Measurements from ENCODE around the gene CUL3.

DNA sequence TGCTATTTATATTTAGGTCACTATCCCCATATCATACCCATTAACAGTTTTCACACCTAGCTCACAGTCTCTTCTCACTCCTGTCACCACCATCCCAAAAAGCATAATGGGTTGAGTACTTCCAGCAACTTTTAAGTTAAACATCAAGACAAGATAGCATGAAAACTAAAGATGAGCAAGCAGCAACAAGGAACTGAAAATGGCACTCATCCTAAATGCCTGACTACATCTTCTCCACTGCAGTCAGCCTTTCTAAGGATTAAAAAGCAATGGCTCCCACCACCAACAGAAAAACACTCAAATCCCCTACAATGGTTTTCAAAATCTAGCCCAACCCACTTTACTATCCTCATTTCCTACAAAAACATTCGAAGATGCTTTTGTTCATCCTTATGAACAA, 38.2 kb downstream of the CUL3 start:
- TF ChIP-seq, protein P1, sequence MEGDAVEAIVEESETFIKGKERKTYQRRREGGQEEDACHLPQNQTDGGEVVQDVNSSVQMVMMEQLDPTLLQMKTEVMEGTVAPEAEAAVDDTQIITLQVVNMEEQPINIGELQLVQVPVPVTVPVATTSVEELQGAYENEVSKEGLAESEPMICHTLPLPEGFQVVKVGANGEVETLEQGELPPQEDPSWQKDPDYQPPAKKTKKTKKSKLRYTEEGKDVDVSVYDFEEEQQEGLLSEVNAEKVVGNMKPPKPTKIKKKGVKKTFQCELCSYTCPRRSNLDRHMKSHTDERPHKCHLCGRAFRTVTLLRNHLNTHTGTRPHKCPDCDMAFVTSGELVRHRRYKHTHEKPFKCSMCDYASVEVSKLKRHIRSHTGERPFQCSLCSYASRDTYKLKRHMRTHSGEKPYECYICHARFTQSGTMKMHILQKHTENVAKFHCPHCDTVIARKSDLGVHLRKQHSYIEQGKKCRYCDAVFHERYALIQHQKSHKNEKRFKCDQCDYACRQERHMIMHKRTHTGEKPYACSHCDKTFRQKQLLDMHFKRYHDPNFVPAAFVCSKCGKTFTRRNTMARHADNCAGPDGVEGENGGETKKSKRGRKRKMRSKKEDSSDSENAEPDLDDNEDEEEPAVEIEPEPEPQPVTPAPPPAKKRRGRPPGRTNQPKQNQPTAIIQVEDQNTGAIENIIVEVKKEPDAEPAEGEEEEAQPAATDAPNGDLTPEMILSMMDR (IDR thresholded peaks at IDR 0.05; ENCODE audit: insufficient read depth, low read length): no peak
- no peak for TF ChIP-seq GABPA (IDR thresholded peaks at IDR 0.05; ENCODE audit: low read depth)
- no peak for TF ChIP-seq POLR2AphosphoS5 (IDR thresholded peaks at IDR 0.05; ENCODE audit: low read depth)
